ENCODE data around the gene SYT14.

DNA sequence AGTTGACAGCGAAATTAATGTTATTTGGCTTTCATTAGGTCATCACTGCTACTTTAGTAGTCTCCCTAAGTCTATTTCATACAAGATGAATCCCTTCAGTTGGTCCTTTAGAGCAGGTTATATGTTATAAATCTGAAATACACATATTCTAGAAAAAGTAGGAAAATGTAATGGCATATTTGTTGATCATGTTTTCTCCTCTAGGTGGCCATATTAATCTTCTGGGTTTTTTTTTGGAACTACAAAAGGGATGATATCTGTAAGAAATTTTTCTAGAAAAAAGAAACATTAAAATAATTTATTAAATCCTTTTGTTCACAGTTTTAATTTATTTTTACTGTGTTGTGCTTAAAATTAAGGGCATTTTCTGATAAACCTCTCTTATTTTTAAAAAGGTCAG, 87.9 kb downstream of the SYT14 start:
- TF ChIP-seq, protein P1, sequence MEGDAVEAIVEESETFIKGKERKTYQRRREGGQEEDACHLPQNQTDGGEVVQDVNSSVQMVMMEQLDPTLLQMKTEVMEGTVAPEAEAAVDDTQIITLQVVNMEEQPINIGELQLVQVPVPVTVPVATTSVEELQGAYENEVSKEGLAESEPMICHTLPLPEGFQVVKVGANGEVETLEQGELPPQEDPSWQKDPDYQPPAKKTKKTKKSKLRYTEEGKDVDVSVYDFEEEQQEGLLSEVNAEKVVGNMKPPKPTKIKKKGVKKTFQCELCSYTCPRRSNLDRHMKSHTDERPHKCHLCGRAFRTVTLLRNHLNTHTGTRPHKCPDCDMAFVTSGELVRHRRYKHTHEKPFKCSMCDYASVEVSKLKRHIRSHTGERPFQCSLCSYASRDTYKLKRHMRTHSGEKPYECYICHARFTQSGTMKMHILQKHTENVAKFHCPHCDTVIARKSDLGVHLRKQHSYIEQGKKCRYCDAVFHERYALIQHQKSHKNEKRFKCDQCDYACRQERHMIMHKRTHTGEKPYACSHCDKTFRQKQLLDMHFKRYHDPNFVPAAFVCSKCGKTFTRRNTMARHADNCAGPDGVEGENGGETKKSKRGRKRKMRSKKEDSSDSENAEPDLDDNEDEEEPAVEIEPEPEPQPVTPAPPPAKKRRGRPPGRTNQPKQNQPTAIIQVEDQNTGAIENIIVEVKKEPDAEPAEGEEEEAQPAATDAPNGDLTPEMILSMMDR (conservative IDR thresholded peaks at IDR 0.05): peak; percentile 40; the same call in 1 of the 2 replicates
- TF ChIP-seq EZH2 (IDR thresholded peaks at IDR 0.05; ENCODE audit: low read depth): no peak
